HEK293T (cell line): ENCODE measurements around the gene PRDM15.

ENCODE experiments used
- CTCF ChIA-PET: fragments of 350-600 bp; formaldehyde crosslinking; extraction: SDS; loops from one replicate; lab custom pipeline; 2021; ENCODE audit warnings: antibody characterized with exemption, inconsistent platforms; lab: Yijun Ruan, JAX
- POLR2A ChIA-PET: fragments of 350-600 bp; formaldehyde crosslinking; extraction: SDS; loops from one replicate; lab custom pipeline; 2020; ENCODE audit warnings: antibody characterized with exemption, inconsistent platforms; lab: Yijun Ruan, JAX
- DNase-seq: peaks from one replicate; pipeline ENCODE4 v3.0.0; 2012; ENCODE audit warnings: mixed read lengths; ENCODE audit errors: extremely low spot score
- ARNT ChIP-seq: fragments of 450-650 bp; IDR thresholded peaks from 2 replicates; pipeline ENCODE4 v1.6.1; 2017; ENCODE audit warnings: mild to moderate bottlenecking
- BHLHE40 ChIP-seq: fragments of 450-650 bp; IDR thresholded peaks from 2 replicates; pipeline ENCODE4 v1.6.1; 2016; ENCODE audit warnings: mild to moderate bottlenecking, moderate library complexity, borderline replicate concordance
- CTBP1 ChIP-seq: fragments of 450-650 bp; IDR thresholded peaks from 2 replicates; pipeline ENCODE4 v1.6.1; 2016; ENCODE audit warnings: borderline replicate concordance
- ELF4 ChIP-seq: fragments of 450-650 bp; IDR thresholded peaks from 2 replicates; pipeline ENCODE4 v1.6.1; 2017; ENCODE audit warnings: antibody characterized with exemption
- FOXA1 ChIP-seq: fragments of 450-650 bp; IDR thresholded peaks from 2 replicates; pipeline ENCODE4 v1.6.1; 2016; ENCODE audit warnings: mild to moderate bottlenecking
- FOXK2 ChIP-seq: fragments of 450-650 bp; IDR thresholded peaks from 2 replicates; pipeline ENCODE4 v1.6.1; 2016; ENCODE audit warnings: mild to moderate bottlenecking
- FOXM1 ChIP-seq: fragments of 450-650 bp; IDR thresholded peaks from 2 replicates; pipeline ENCODE4 v1.6.1; 2017; ENCODE audit warnings: mild to moderate bottlenecking, borderline replicate concordance
- HDGF ChIP-seq: fragments of 450-650 bp; IDR thresholded peaks from 2 replicates; pipeline ENCODE4 v1.6.1; 2017; ENCODE audit warnings: antibody characterized with exemption, borderline replicate concordance
- L3MBTL2 ChIP-seq: fragments of 450-650 bp; conservative IDR thresholded peaks from 2 replicates; pipeline ENCODE4 v1.6.1; 2016; ENCODE audit warnings: mild to moderate bottlenecking
- LEF1 ChIP-seq: fragments of 450-650 bp; IDR thresholded peaks from 2 replicates; pipeline ENCODE4 v1.6.1; 2017; ENCODE audit warnings: mild to moderate bottlenecking, borderline replicate concordance
- NFRKB ChIP-seq: fragments of 450-650 bp; IDR thresholded peaks from 2 replicates; pipeline ENCODE4 v1.6.1; 2016; ENCODE audit warnings: mild to moderate bottlenecking, moderate library complexity
- SP1 ChIP-seq: fragments of 450-650 bp; IDR thresholded peaks from 2 replicates; pipeline ENCODE4 v1.6.1; 2017
- SUZ12 ChIP-seq: fragments of 450-650 bp; IDR thresholded peaks from 2 replicates; pipeline ENCODE4 v1.6.1; 2016; ENCODE audit warnings: mild to moderate bottlenecking
- TARDBP ChIP-seq: fragments of 450-650 bp; IDR thresholded peaks from 2 replicates; pipeline ENCODE4 v1.6.1; 2016
- ZNF384 ChIP-seq: fragments of 450-650 bp; IDR thresholded peaks from 2 replicates; pipeline ENCODE4 v1.6.1; 2016
- TF ChIP-seq, protein P1 (sequence below): fragments of 450-650 bp; IDR thresholded peaks from 2 replicates; pipeline ENCODE4 v1.6.1; 2016

PRDM15 gene

DNA sequence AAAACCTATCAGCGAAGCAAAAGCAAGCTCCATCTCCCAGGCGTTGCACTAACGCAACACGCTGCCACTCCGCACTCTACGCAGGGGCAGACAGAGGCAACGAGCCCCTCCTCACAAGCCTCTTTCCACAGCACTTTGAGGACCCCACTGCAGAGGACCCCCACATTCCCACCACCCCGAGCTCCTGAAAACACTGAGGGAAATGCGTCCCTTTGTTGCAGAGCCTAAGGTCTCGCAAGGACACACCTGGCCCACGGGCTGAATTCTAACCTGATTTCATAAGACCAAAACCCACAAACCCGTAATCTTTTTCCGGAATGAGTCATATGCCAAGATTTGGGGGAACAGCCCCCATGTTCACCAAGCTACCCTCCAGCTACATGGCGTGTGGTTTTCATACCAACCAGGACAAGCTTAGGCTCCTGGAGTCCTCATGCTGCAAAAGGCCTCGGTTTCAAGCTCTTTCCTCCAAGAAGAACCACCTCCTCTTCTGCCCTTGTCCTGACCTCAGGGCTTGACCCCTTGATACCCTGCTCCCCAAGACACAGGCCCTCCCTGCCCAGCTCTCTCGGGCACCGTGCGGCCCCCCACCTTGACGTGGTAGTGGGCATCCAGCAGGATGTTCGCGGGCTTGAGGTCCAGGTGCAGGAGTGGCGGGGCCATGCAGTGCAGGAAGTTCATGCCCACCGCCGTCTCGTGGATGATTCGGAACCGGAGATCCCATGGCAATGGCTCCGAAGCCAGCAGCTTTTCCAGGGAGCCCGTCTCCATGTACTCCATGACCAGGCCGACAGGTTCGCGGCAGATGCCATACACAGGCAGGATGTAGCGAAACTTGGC, 123.0 kb downstream of the PRDM15 start:
- CTCF ChIA-PET = no interaction called here
- POLR2A ChIA-PET = no interaction called here
- no peak for DNase-seq
- TF ChIP-seq CTBP1 (no peak), SUZ12 (no peak), NFRKB (no peak), FOXM1 (no peak), TARDBP (no peak), BHLHE40 (no peak), HDGF (no peak), LEF1 (no peak), SP1 (no peak), L3MBTL2 (no peak), FOXK2 (no peak), FOXA1 (no peak), ELF4 (no peak), ZNF384 (no peak)
- TF ChIP-seq, protein P1, sequence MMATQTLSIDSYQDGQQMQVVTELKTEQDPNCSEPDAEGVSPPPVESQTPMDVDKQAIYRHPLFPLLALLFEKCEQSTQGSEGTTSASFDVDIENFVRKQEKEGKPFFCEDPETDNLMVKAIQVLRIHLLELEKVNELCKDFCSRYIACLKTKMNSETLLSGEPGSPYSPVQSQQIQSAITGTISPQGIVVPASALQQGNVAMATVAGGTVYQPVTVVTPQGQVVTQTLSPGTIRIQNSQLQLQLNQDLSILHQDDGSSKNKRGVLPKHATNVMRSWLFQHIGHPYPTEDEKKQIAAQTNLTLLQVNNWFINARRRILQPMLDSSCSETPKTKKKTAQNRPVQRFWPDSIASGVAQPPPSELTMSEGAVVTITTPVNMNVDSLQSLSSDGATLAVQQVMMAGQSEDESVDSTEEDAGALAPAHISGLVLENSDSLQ = no peak

DNA sequence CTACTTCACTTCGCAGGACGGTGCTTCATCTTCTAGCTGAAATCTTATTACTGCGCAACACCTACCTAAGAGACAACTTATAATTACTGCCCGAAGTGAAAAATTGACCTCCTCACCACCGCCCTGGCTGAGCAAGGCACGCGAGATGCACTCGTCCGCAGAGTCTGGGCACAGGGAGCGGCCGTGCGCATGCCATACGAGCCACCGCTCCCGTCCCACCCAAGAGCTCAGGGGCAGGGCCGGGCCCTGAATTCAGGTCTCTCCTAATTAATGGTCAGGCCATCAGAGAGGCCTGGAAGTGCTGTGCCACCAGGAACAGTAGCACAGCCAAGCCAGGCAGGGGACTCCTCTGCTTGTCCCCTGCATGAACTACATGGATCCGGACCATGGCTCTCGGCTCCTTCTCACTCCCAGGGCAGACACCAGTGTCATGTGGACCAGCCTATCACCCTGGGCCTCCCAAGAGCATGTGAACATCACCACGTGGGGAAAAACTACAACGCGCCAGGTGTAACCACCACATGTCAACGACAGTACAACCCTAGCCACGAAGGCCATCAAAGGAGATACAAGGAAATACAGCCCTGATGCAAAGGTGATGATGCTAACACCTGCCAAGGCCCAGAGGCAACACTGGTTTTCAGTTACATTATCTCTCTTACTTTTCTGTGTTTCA, 123.7 kb downstream of the PRDM15 start:
- CTCF ChIA-PET = no interaction called here
- DNase-seq = no peak
- no peak for TF ChIP-seq CTBP1
- TF ChIP-seq, protein P1 = no peak
- no peak for TF ChIP-seq HDGF
- no peak for TF ChIP-seq FOXK2
- TF ChIP-seq SUZ12 = no peak
- TF ChIP-seq FOXM1 = no peak
- POLR2A ChIA-PET = no interaction called here

DNA sequence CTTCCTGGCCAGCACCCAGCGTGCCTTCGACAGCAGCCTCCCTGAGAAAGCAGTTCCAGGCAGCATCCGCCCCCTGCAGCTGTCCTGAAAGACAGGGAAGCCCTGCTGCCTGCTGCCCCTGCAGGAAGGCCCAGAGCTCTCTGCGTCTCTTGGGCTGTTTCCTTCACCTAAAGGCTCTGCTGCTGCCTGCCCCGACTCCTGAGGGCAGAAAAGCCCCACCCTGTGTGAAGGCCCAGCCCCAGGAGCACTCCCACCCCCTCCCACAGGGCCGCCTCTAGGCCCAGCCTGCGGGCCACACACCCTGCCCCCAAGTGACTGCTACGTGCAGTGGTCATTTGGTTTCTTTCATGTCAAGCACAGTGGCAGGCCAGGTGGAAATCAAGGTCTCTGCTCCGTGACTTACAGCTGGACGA, 124.7 kb downstream of the PRDM15 start:
- no peak for DNase-seq
- CTCF ChIA-PET = no interaction called here
- POLR2A ChIA-PET = interaction anchor here (3.1 kb wide), 1 partner anchor 13 kb away, joined by 9 read pairs; no protein-coding TSS in a partner anchor
- TF ChIP-seq, protein P1 = no peak
- no peak for TF ChIP-seq LEF1
- no peak for TF ChIP-seq NFRKB
- TF ChIP-seq ZNF384 = no peak
- no peak for TF ChIP-seq L3MBTL2
- TF ChIP-seq FOXM1 = no peak
- TF ChIP-seq SUZ12 = no peak
- TF ChIP-seq ARNT = no peak
- no peak for TF ChIP-seq FOXK2
- TF ChIP-seq SP1 = no peak
- no peak for TF ChIP-seq ELF4
- no peak for TF ChIP-seq TARDBP
- no peak for TF ChIP-seq HDGF
- TF ChIP-seq BHLHE40 = no peak
- TF ChIP-seq FOXA1 = no peak

DNA sequence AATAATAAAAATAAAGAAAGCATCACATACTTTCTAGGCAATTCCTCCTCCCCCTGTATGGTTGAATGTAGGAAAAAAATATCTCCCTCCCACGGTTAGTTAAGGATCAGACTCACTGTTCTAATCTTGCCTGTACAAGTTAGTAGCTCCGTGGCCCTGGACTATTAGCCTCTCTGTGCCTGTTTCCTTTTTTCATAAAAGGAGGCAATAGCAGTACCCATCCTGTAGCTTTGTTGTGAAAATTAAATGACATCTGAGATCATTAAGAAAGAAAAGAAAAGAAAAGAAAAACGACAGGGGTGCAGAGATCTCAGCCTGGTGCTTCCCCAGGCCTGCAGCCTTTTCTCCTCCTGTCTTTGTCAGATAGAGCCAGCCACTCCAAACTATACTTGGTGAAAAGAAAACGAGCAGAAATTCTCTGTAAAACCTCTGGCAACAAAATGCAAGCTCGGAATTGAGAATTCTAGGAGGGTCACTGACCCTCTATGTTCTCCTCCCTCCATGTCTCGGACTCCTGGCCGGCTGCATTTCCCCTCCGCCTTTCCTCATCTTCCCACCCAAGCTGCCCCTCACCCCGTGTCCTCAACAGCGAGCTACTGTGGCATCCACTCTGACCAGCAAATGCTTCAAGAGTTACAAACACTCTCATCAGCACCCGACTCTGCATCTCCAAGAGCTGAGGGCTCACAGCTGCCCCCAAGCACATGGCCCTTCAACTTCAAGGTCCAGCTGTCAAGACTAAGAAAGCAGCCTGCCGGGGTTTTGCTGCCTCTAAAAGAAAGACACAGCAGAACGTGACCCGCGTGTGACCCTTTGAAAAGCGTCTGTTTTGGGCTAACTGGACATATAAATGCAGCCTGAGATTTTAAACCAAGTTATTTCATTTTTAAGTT, 125.9 kb downstream of the PRDM15 start:
- no peak for DNase-seq
- TF ChIP-seq TARDBP (no peak), ELF4 (no peak), SUZ12 (no peak), ARNT (no peak), FOXM1 (no peak)
- ChIA-PET CTCF (no interaction called here), POLR2A (interaction anchor here (1.6 to 3.1 kb wide), 3 partner anchors 13 to 75 kb away, joined by 4 to 9 read pairs (median 5); no protein-coding TSS in a partner anchor)

DNA sequence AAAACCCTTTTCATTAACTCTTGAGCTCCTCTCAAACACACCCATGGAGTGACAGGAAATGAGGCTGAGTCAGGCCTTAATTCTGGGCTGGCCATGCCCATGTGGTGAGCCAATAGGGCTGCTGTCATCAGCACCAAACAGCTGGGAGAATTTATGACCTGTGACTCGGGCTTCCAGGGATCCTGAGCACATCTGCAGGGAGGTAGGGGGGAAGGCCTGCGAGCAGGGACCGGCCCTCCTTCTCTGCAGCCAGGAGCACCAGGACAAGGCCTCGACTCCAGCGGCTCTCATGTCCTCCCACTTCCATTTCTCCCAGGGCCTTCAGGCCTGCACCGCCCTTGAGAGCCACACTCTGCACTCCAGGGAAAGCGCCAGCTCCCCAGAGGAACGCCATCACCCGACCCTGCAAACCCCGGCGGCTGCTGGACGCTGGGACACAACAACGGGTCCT, 126.9 kb downstream of the PRDM15 start:
- TF ChIP-seq LEF1 (no peak), TARDBP (no peak), ZNF384 (no peak), L3MBTL2 (no peak), FOXA1 (no peak), FOXK2 (no peak), ARNT (no peak)
- TF ChIP-seq, protein P1 = no peak
- POLR2A ChIA-PET = interaction anchor here (1.6 to 3.1 kb wide), 3 partner anchors 14 to 74 kb away, joined by 4 to 9 read pairs (median 5); no protein-coding TSS in a partner anchor
- no peak for DNase-seq
- CTCF ChIA-PET = no interaction called here
